HG03103 (cell line): Measurements from ENCODE around the gene HAUS8.

Source experiments
- ATAC-seq: cut with Tn5 transposase; IDR thresholded peaks from one replicate; pipeline ENCODE4 v1.9.1; 2021; ENCODE audit warnings: low read depth; ENCODE audit not compliant: unreplicated experiment

The HAUS8 gene

GRCh38 chr19:17004386-17004785, 70.9 kb downstream of the HAUS8 start:
- ATAC-seq, result no peak

- no peak for ATAC-seq
Observed at GRCh38 chr19:17002455-17002854, 72.8 kb downstream of the HAUS8 start.

- ATAC-seq, result no peak
Observed at GRCh38 chr19:17001603-17002183, 73.6 kb downstream of the HAUS8 start.
